Measurements from ENCODE around the gene YARS1.

Gene YARS1

GRCh38 chr1:32830092-32830852, 13.1 kb upstream of the YARS1 start:
- FAIRE-seq (no peak), DNase-seq (ENCODE audit: insufficient read length, low spot score) (no peak)
- TF ChIP-seq CTCF (IDR thresholded peaks at IDR 0.05; ENCODE audit: insufficient read depth, missing control alignments) = no peak

GRCh38 chr1:32828341-32828740, 11.2 kb upstream of the YARS1 start:
- DNase-seq (ENCODE audit: insufficient read length, low spot score) (no peak), FAIRE-seq (no peak)
- peak; percentile 39 for TF ChIP-seq CTCF (IDR thresholded peaks at IDR 0.05; ENCODE audit: insufficient read depth, missing control alignments)

GRCh38 chr1:32825181-32825580, 8.0 kb upstream of the YARS1 start:
- FAIRE-seq (no peak), DNase-seq (ENCODE audit: insufficient read length, low spot score) (no peak)
- no peak for TF ChIP-seq CTCF (IDR thresholded peaks at IDR 0.05; ENCODE audit: insufficient read depth, missing control alignments)

GRCh38 chr1:32818804-32819541, 1.8 kb upstream of the YARS1 start:
- no peak for TF ChIP-seq CTCF (IDR thresholded peaks at IDR 0.05; ENCODE audit: insufficient read depth, missing control alignments)
- DNase-seq (ENCODE audit: insufficient read length, low spot score) (no peak), FAIRE-seq (no peak)

- DNase-seq (ENCODE audit: insufficient read length, low spot score) (no peak), FAIRE-seq (no peak)
- TF ChIP-seq CTCF (IDR thresholded peaks at IDR 0.05; ENCODE audit: insufficient read depth, missing control alignments) = no peak
Observed at GRCh38 chr1:32817815-32818786, 943 bp upstream of the YARS1 start.

- TF ChIP-seq CTCF (IDR thresholded peaks at IDR 0.05; ENCODE audit: insufficient read depth, missing control alignments) = no peak
- DNase-seq (ENCODE audit: insufficient read length, low spot score) (no peak), FAIRE-seq (no peak)
Observed at GRCh38 chr1:32816676-32817158, 441 bp downstream of the YARS1 start.

Measured in D721Med (cell line).